ENCODE data around the gene LPCAT1. TPM values are rescaled to one million over a fixed set of nuclear protein-coding genes. Genes with fewer than 3 reads are reported as not detected.

The LPCAT1 gene
- total RNA-seq, 6 experiments from 2014 or later, result 37.5 to 53.5 (median 44.1) TPM

DNA sequence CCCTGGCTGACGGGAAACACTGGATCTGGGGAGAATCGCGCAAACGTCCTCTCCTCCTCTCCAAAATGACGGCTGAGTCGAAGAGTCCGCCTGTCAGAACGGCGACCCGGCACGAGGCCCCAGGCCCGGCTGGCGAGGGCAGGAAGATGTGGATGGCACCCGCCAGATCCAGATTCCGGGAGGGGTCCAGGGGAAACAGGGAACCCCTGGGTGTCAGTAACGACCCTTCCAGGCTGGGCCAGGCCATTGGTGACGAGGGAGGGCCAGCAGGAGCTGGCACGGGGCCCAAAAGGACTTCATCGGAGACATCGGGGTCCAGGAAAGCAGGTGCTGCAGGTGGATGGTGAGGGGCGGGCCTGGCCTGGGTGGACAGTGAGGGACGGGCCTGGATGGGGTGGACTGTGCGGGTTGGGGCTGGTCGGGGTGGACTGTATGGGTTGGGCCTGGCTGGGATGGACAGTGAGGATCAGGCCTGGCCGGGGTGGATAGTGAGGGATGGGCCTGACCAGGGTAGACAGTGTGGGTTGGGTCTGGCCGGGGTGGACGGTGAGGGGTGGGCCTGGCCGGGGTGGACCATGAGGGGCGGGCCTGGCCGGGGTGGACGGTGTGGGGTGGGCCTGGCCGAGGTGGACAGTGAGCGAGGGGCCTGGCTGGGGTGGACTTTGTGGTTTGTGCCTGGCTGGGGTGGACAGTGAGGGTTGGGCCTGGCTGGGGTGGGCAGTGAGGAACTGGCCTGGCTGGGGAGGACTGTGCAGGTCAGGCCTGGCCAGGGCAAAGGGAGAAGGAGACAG, 92.5 kb downstream of the LPCAT1 start:
- TF ChIP-seq CTCF (IDR thresholded peaks at IDR 0.05), result no peak
- Mint-ChIP-seq H3K4me3 (no peak overlapping the region), H3K4me1 (ENCODE audit: low read depth) (no peaks in the 10 kb centered on the region), H3K27ac (no peak overlapping the region), H3K27me3 (ENCODE audit: insufficient read depth) (peaks cover 15% of the 10 kb centered on the region), H3K9me3 (peaks cover 52% of the 10 kb centered on the region), H3K36me3 (ENCODE audit: low read depth) (peaks cover 23% of the 10 kb centered on the region)
- no peak for DNase-seq

DNA sequence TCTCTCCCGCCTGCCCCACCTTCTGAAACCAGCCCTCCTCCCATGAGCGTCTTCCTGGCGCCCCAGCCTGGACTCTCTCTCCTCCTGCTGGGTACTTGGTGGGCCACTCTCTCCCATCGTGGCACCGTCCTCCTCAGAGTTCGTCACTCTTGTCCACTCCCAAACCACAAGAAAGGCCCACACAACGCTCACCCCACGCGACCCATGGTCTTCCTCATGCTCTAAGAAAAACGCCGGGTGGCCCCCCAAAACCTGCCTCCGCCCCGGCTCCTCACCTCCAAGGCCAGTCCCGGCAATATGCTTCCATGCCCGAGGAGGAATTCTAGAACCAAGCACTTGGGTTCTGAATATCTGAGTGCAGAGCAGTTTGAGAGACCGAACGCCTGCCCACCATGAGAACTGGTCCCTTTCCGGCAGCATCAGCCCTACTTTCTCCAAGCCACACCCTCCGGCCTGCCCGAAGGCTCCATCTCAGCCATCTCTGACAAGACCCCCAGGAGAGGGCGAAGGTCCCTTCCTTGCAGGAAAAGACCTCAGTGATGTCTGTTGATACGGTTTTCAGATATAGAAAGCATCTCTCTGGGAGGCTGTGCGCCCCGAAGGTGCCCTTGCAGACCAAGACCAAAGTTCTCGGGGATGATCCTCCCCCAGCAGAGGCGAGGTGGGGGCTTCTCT, 93.5 kb downstream of the LPCAT1 start:
- H3K4me3 Mint-ChIP-seq, result no peak overlapping the region
- DNase-seq, result no peak
- H3K4me1 Mint-ChIP-seq (ENCODE audit: low read depth), result no peaks in the 10 kb centered on the region
- H3K36me3 Mint-ChIP-seq (ENCODE audit: low read depth), result peaks cover 23% of the 10 kb centered on the region
- no peak for TF ChIP-seq CTCF (IDR thresholded peaks at IDR 0.05)
- H3K27ac Mint-ChIP-seq, result no peak overlapping the region
- peaks cover 52% of the 10 kb centered on the region for H3K9me3 Mint-ChIP-seq
- peaks cover 18% of the 10 kb centered on the region for H3K27me3 Mint-ChIP-seq (ENCODE audit: insufficient read depth)

DNA sequence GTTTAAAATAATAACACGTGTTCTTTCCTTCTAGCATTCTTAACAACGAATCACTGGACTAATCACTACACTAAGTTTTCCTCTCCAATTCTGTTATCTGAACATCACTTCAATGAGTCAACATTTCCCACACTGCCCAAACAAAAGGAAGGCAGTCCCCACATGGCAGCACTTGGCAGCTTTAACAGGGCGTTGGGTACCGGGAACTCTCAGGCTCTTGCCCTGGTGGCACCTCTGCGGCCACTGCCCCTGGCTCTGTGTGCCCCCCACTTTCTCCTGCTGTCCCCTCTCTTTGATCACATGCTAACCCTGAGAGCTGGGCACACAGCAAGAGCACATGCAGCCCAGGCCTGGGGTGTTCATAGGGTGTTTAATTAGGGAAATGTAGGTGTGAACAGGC, 94.3 kb downstream of the LPCAT1 start:
- peaks cover 52% of the 10 kb centered on the region for H3K9me3 Mint-ChIP-seq
- H3K4me3 Mint-ChIP-seq, result no peak overlapping the region

DNA sequence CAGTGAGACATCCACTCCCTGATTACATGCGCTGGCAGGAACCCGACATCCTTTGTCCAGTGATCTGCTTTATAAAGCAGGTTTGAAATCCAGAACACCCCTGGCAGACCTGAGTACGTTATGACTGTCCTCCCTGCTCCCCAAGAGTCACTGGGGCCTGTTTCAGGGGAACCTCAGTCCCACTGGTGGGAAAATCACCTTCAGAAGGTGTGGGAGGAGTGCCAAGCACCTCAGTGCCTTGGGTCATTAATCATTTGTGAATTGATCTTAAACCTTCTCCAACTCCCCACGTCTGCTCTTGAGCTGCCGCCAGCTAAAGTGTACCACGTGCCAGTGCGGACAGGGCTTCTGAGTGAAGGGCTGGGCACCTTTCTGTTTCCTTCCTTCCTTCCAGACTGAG, 94.7 kb downstream of the LPCAT1 start:
- H3K4me1 Mint-ChIP-seq (ENCODE audit: low read depth), result no peaks in the 10 kb centered on the region
- H3K9me3 Mint-ChIP-seq, result peaks cover 57% of the 10 kb centered on the region
- DNase-seq, result no peak
- H3K4me3 Mint-ChIP-seq, result no peak overlapping the region
- no peak for TF ChIP-seq CTCF (IDR thresholded peaks at IDR 0.05)
- peaks cover 23% of the 10 kb centered on the region for H3K36me3 Mint-ChIP-seq (ENCODE audit: low read depth)
- peaks cover 18% of the 10 kb centered on the region for H3K27me3 Mint-ChIP-seq (ENCODE audit: insufficient read depth)
- no peak overlapping the region for H3K27ac Mint-ChIP-seq

More for the DNA sequence above, 94.3 kb downstream of the LPCAT1 start:
- Mint-ChIP-seq H3K4me1 (ENCODE audit: low read depth) (no peaks in the 10 kb centered on the region), H3K36me3 (ENCODE audit: low read depth) (peaks cover 23% of the 10 kb centered on the region), H3K27me3 (ENCODE audit: insufficient read depth) (peaks cover 18% of the 10 kb centered on the region), H3K27ac (no peak overlapping the region)
- no peak for DNase-seq
- TF ChIP-seq CTCF (IDR thresholded peaks at IDR 0.05), result no peak

DNA sequence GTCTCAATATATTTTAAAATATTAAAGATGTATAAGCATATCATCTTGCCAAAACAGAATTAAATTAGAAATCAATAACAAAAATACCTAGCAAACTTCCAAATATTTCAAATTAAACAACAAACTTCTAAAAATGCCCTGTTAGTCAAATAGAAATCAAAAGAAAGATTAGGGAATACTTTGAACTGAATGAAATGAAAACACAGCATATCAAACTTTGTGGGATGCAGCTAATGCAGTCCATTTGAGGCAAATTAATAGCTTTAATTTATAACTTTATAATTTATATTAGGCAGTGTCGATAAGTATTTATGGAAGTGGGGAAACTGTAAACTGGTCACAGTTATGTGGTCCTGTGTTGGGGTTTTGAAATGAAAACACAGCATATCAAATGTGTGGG, 95.7 kb downstream of the LPCAT1 start:
- no peak for TF ChIP-seq CTCF (IDR thresholded peaks at IDR 0.05)
- Mint-ChIP-seq H3K9me3 (peaks cover 51% of the 10 kb centered on the region), H3K4me1 (ENCODE audit: low read depth) (no peaks in the 10 kb centered on the region), H3K4me3 (no peak overlapping the region), H3K36me3 (ENCODE audit: low read depth) (peaks cover 23% of the 10 kb centered on the region), H3K27ac (no peak overlapping the region), H3K27me3 (ENCODE audit: insufficient read depth) (peaks cover 18% of the 10 kb centered on the region)
- DNase-seq, result no peak
